ENCODE data around the gene RNF149. TPM values are rescaled to one million over a fixed set of nuclear protein-coding genes. Genes with fewer than 3 reads are reported as not detected.

Gene RNF149
- total RNA-seq, 1 experiment from 2014 or later = 96.8 TPM

DNA sequence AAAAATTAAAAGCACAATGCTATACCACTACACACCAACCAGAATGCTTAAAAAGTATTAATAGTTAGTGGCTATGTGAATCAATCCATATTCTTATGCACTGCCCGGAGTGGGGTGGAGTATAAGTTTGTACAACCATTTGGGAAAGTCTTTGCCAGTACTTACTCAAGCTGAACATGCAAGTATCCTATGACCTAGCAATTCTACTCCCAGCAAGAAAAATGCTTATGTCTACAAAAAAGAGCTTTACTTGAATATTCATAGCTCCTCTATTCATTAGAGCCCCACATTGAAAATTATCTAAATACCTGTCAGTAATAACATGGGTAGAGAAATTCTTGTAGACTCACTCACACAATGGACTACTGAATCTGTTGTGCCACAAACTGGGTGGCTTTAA is 77.3 kb downstream of the RNF149 start:
- Mint-ChIP-seq H3K4me1 (ENCODE audit: low read depth, unreplicated experiment) (peaks cover 28% of the 10 kb centered on the region), H3K9me3 (ENCODE audit: unreplicated experiment) (peaks cover 18% of the 10 kb centered on the region), H3K27ac (ENCODE audit: unreplicated experiment) (peak overlapping the region; percentile 71), H3K27me3 (ENCODE audit: insufficient read depth, unreplicated experiment) (no peaks in the 10 kb centered on the region), H3K4me3 (ENCODE audit: unreplicated experiment) (no peak overlapping the region), H3K36me3 (ENCODE audit: insufficient read depth, unreplicated experiment) (peaks cover 8% of the 10 kb centered on the region)
- Histone ChIP-seq H3K4me1 (peaks cover 48% of the 10 kb centered on the region), H3K27me3 (replicated peaks; ENCODE audit: control insufficient read depth, insufficient read depth, low read length) (no peaks in the 10 kb centered on the region), H3K36me3 (ENCODE audit: control insufficient read depth, insufficient read depth, low read length) (no peaks in the 10 kb centered on the region; the same call in 1 of the 2 replicates), H3K4me3 (ENCODE audit: low read depth, low read length) (no peak overlapping the region), H3K9me3 (peaks cover 23% of the 10 kb centered on the region)
- ChIA-PET CTCF (interaction anchor here (1.0 to 1.7 kb wide), 7 partner anchors 9 to 78 kb away, joined by 3 to 7 read pairs (median 5); partner anchors contain the start of genes CNOT11 and RNF149), POLR2A (interaction anchor here (1.5 kb wide), 1 partner anchor 21 kb away, joined by 6 read pairs; no protein-coding TSS in a partner anchor)
- DNase-seq = no peak
- intact Hi-C loops (cut with micrococcal nuclease; ENCODE audit: unreplicated experiment) = no loop called here
- no TSS peak for BruUV-seq (replicated peaks)
- TF ChIP-seq CTCF (IDR thresholded peaks at IDR 0.05; ENCODE audit: insufficient read depth in 1 of 2, low read depth in 1 of 2, low read length in 1 of 2, severe bottlenecking in 1 of 2, unreplicated experiment in 1 of 2) = no peak

GRCh38 chr2:101230541-101231001 is 77.9 kb downstream of the RNF149 start:
- POLR2A ChIA-PET = interaction anchor here (1.5 kb wide), 1 partner anchor 21 kb away, joined by 6 read pairs; no protein-coding TSS in a partner anchor
- CTCF ChIA-PET = interaction anchor here (1.0 to 1.7 kb wide), 6 partner anchors 10 to 78 kb away, joined by 3 to 7 read pairs (median 6); partner anchors contain the start of genes CNOT11 and RNF149

More at GRCh38 chr2:101230541-101231001, 77.9 kb downstream of the RNF149 start:
- Mint-ChIP-seq H3K27ac (ENCODE audit: unreplicated experiment) (peak overlapping the region; percentile 71), H3K4me3 (ENCODE audit: unreplicated experiment) (no peak overlapping the region), H3K27me3 (ENCODE audit: insufficient read depth, unreplicated experiment) (no peaks in the 10 kb centered on the region), H3K4me1 (ENCODE audit: low read depth, unreplicated experiment) (peaks cover 28% of the 10 kb centered on the region), H3K36me3 (ENCODE audit: insufficient read depth, unreplicated experiment) (peaks cover 8% of the 10 kb centered on the region), H3K9me3 (ENCODE audit: unreplicated experiment) (peaks cover 18% of the 10 kb centered on the region)
- no peak for TF ChIP-seq CTCF (IDR thresholded peaks at IDR 0.05; ENCODE audit: insufficient read depth in 1 of 2, low read depth in 1 of 2, low read length in 1 of 2, severe bottlenecking in 1 of 2, unreplicated experiment in 1 of 2)
- Histone ChIP-seq H3K36me3 (ENCODE audit: control insufficient read depth, insufficient read depth, low read length) (no peaks in the 10 kb centered on the region; the same call in 1 of the 2 replicates), H3K4me1 (peaks cover 48% of the 10 kb centered on the region), H3K9me3 (peaks cover 18% of the 10 kb centered on the region), H3K4me3 (ENCODE audit: low read depth, low read length) (no peak overlapping the region), H3K27me3 (replicated peaks; ENCODE audit: control insufficient read depth, insufficient read depth, low read length) (no peaks in the 10 kb centered on the region)
- no TSS peak for BruUV-seq (replicated peaks)
- intact Hi-C loops (cut with micrococcal nuclease; ENCODE audit: unreplicated experiment) = no loop called here
- peak in 1 of 2 experiments; percentile 53 for DNase-seq

Small RNAs within 50 kb of the gene (microRNA-seq; reads per million reads assigned to microRNA genes)
- 4.1 reads per million, percentile 27 among the genes with 10 or more reads in this experiment for gene MIR5696

Other genes starting within 250 kb of the RNF149 start
- gene TBC1D8, start 157.3 kb downstream of the RNF149 start, total RNA-seq (2022) = 29.3 and 29.5 TPM in 2 replicates
- 110 and 120 TPM in 2 replicates for gene CNOT11, start 55.8 kb downstream of the RNF149 start, total RNA-seq (2022)
- gene CREG2, start 78.8 kb upstream of the RNF149 start, total RNA-seq (2022) = 119 and 120 TPM in 2 replicates
- not detected in 2 replicates for gene RFX8, start 166.4 kb upstream of the RNF149 start, total RNA-seq (2022)